Neural cell (in vitro differentiated cells): ENCODE results near the gene INVS. TPM values are rescaled to one million over a fixed set of nuclear protein-coding genes. Genes with fewer than 3 reads are reported as not detected.

Experiments used
- H2AFZ ChIP-seq: fragments of 200-600, 300-800 bp; sonication (generic), shearing (Covaris generic); 2 replicates; pipeline ENCODE4 v1.6.0; 2014; ENCODE audit warnings: low read depth, mild to moderate bottlenecking, antibody characterized with exemption, low read length, moderate library complexity
- H3F3A ChIP-seq: fragments of 200-600 bp; shearing (Covaris generic); 2 replicates; pipeline ENCODE4 v1.6.1; 2016; ENCODE audit warnings: mild to moderate bottlenecking, moderate library complexity, mixed read lengths, antibody characterized with exemption, low read length; ENCODE audit not compliant: insufficient read depth, poor library complexity, severe bottlenecking
- H3K27ac ChIP-seq: fragments of 200-600, 300-800 bp; sonication (generic), shearing (Covaris generic); 2 replicates; pipeline ENCODE4 v1.5.1; 2014; ENCODE audit warnings: mild to moderate bottlenecking, low read length, moderate library complexity
- H3K27me3 ChIP-seq: fragments of 300-800, 200-600 bp; sonication (generic), shearing (Covaris generic); 2 replicates; pipeline ENCODE4 v1.6.0; 2014; ENCODE audit warnings: mild to moderate bottlenecking, low read depth, low read length, moderate library complexity; ENCODE audit not compliant: insufficient read depth
- H3K36me3 ChIP-seq: fragments of 300-800, 200-600 bp; sonication (generic), shearing (Covaris generic); 2 replicates; pipeline ENCODE4 v1.5.1; 2014; ENCODE audit warnings: mild to moderate bottlenecking, antibody characterized with exemption, low read length, moderate library complexity; ENCODE audit not compliant: insufficient read depth
- H3K4me2 ChIP-seq: fragments of 300-800, 200-600 bp; sonication (generic), shearing (Covaris generic); 2 replicates; pipeline ENCODE4 v1.6.0; 2014; ENCODE audit warnings: mild to moderate bottlenecking, low read length
- H3K4me3 ChIP-seq: fragments of 300-800, 200-600 bp; sonication (generic), shearing (Covaris generic); 2 replicates; pipeline ENCODE4 v1.5.1; 2014; ENCODE audit warnings: mild to moderate bottlenecking, low read length, moderate library complexity
- H3K79me2 ChIP-seq: fragments of 200-600 bp; shearing (Covaris generic); replicated peaks from 2 replicates; pipeline ENCODE4 v1.6.0; 2014; ENCODE audit warnings: mild to moderate bottlenecking, low read length, moderate library complexity; ENCODE audit not compliant: insufficient read depth
- H3K9ac ChIP-seq: fragments of 300-800, 200-600 bp; sonication (generic), shearing (Covaris generic); 2 replicates; pipeline ENCODE4 v1.6.1; 2016; ENCODE audit warnings: mild to moderate bottlenecking, low read length, mixed read lengths
- H3K9me2 ChIP-seq: fragments of 200-600 bp; shearing (Covaris generic); 2 replicates; pipeline ENCODE4 v1.6.1; 2016; ENCODE audit warnings: mild to moderate bottlenecking, low read length, mixed read lengths; ENCODE audit not compliant: insufficient read depth
- H3K9me3 ChIP-seq: fragments of 200-600, 300-800 bp; sonication (generic), shearing (Covaris generic); 2 replicates; pipeline ENCODE4 v1.6.1; 2016; ENCODE audit warnings: mild to moderate bottlenecking, mixed run types, low read length, moderate library complexity, mixed read lengths
- H4K20me1 ChIP-seq: fragments of 200-600 bp; shearing (Covaris generic); 2 replicates; pipeline ENCODE4 v1.6.1; 2016; ENCODE audit warnings: mild to moderate bottlenecking, mixed run types; ENCODE audit not compliant: insufficient read depth
- EP300 ChIP-seq: fragments of 450-650 bp; conservative IDR thresholded peaks from 2 replicates; pipeline ENCODE4 v1.6.1; 2014; ENCODE audit warnings: antibody characterized with exemption, mild to moderate bottlenecking, moderate library complexity; ENCODE audit not compliant: poor library complexity, severe bottlenecking
- EZH2 ChIP-seq: fragments of 200-600, 300-800 bp; shearing (Covaris generic), sonication (generic); IDR thresholded peaks from 2 replicates; pipeline ENCODE4 v1.6.1; 2014; ENCODE audit warnings: antibody characterized with exemption, low read length, borderline replicate concordance, mild to moderate bottlenecking; ENCODE audit not compliant: insufficient read depth, poor library complexity, severe bottlenecking
- MXI1 ChIP-seq: fragments of 450-650 bp; conservative IDR thresholded peaks from 2 replicates; pipeline ENCODE4 v1.6.1; 2014; ENCODE audit warnings: antibody characterized with exemption, mild to moderate bottlenecking; ENCODE audit not compliant: poor library complexity, severe bottlenecking
- POLR2AphosphoS5 ChIP-seq: IDR thresholded peaks from 2 replicates; pipeline ENCODE4 v1.6.1; 2012
- RAD21 ChIP-seq: fragments of 450-650 bp; conservative IDR thresholded peaks from 2 replicates; pipeline ENCODE4 v1.6.1; 2014; ENCODE audit warnings: antibody characterized with exemption, mild to moderate bottlenecking, moderate library complexity
- SMC3 ChIP-seq: fragments of 450-650 bp; conservative IDR thresholded peaks from 2 replicates; pipeline ENCODE4 v1.6.1; 2014; ENCODE audit warnings: antibody characterized with exemption, mild to moderate bottlenecking, moderate library complexity; ENCODE audit not compliant: poor library complexity
- TAF1 ChIP-seq: IDR thresholded peaks from 2 replicates; pipeline ENCODE4 v1.6.1; 2012; ENCODE audit warnings: low read depth
- polyA plus RNA-seq: library from polyadenylated mRNA; depleted of rRNA; stranded (reverse); fragments of >200 nt; gene quantifications from 2 replicates; pipeline ENCODE4 v1.2.3, GENCODE V29; 2014
- TF ChIP-seq, protein P1 (sequence below): fragments of 450-650 bp; IDR thresholded peaks from 2 replicates; pipeline ENCODE4 v1.5.1; 2014; ENCODE audit warnings: antibody characterized with exemption, mild to moderate bottlenecking, moderate library complexity; ENCODE audit not compliant: poor library complexity, severe bottlenecking
- TF ChIP-seq, protein P2 (sequence below): IDR thresholded peaks from 2 replicates; pipeline ENCODE4 v1.6.1; 2012; ENCODE audit warnings: borderline replicate concordance

The INVS gene
- polyA plus RNA-seq, 1 donor from 2014 or later = 11.3 TPM

DNA sequence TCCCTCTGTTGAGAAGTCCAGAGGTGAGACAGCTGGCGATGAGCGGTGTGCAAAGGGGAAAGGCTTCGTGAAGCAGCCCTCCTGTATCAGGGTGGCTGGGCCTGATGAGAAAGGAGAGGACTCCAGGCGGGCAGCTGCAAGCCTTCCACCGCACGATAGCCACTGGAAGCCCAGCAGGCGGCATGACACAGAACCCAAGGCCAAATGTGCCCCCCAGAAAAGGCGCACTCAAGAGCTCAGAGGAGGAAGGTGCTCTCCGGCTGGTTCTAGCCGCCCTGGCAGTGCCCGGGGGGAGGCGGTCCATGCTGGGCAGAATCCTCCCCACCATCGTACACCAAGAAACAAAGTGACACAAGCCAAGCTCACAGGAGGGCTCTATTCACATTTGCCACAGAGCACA is 193.4 kb downstream of the INVS start (continued):
- TF ChIP-seq, protein P1, sequence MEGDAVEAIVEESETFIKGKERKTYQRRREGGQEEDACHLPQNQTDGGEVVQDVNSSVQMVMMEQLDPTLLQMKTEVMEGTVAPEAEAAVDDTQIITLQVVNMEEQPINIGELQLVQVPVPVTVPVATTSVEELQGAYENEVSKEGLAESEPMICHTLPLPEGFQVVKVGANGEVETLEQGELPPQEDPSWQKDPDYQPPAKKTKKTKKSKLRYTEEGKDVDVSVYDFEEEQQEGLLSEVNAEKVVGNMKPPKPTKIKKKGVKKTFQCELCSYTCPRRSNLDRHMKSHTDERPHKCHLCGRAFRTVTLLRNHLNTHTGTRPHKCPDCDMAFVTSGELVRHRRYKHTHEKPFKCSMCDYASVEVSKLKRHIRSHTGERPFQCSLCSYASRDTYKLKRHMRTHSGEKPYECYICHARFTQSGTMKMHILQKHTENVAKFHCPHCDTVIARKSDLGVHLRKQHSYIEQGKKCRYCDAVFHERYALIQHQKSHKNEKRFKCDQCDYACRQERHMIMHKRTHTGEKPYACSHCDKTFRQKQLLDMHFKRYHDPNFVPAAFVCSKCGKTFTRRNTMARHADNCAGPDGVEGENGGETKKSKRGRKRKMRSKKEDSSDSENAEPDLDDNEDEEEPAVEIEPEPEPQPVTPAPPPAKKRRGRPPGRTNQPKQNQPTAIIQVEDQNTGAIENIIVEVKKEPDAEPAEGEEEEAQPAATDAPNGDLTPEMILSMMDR = no peak

DNA sequence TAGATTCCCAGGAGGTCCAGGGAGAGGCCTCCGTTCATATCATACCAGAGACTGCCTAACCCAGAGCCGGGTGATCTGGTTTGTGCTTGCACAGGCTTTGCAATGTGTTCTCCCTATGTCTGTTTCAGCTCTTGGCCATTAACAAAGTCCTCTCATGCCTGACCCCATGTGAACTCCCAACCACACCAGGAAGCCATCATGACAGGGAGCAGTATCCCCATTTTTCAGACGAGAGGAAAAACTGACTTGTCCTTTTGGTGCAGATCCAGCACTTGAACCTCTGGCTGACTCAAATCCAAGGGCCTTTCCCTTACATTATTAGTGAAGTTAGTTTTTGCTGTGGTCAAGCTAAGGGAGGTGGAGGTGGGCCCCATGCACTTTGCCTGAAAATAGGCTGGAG is 195.3 kb downstream of the INVS start:
- Histone ChIP-seq H3F3A (no peaks in the 10 kb centered on the region), H3K9me3 (no peaks in the 10 kb centered on the region), H2AFZ (no peak overlapping the region), H3K27ac (no peak overlapping the region), H3K4me3 (no peak overlapping the region), H3K9me2 (no peaks in the 10 kb centered on the region), H4K20me1 (no peaks in the 10 kb centered on the region), H3K9ac (no peak overlapping the region), H3K4me2 (no peak overlapping the region), H3K36me3 (no peaks in the 10 kb centered on the region), H3K79me2 (no peaks in the 10 kb centered on the region), H3K27me3 (no peaks in the 10 kb centered on the region)
- TF ChIP-seq EP300 (no peak), POLR2AphosphoS5 (no peak), TAF1 (no peak), RAD21 (no peak), SMC3 (no peak), MXI1 (no peak), EZH2 (no peak)
- TF ChIP-seq, protein P1 = no peak
- TF ChIP-seq, protein P2, sequence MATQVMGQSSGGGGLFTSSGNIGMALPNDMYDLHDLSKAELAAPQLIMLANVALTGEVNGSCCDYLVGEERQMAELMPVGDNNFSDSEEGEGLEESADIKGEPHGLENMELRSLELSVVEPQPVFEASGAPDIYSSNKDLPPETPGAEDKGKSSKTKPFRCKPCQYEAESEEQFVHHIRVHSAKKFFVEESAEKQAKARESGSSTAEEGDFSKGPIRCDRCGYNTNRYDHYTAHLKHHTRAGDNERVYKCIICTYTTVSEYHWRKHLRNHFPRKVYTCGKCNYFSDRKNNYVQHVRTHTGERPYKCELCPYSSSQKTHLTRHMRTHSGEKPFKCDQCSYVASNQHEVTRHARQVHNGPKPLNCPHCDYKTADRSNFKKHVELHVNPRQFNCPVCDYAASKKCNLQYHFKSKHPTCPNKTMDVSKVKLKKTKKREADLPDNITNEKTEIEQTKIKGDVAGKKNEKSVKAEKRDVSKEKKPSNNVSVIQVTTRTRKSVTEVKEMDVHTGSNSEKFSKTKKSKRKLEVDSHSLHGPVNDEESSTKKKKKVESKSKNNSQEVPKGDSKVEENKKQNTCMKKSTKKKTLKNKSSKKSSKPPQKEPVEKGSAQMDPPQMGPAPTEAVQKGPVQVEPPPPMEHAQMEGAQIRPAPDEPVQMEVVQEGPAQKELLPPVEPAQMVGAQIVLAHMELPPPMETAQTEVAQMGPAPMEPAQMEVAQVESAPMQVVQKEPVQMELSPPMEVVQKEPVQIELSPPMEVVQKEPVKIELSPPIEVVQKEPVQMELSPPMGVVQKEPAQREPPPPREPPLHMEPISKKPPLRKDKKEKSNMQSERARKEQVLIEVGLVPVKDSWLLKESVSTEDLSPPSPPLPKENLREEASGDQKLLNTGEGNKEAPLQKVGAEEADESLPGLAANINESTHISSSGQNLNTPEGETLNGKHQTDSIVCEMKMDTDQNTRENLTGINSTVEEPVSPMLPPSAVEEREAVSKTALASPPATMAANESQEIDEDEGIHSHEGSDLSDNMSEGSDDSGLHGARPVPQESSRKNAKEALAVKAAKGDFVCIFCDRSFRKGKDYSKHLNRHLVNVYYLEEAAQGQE = no peak

DNA sequence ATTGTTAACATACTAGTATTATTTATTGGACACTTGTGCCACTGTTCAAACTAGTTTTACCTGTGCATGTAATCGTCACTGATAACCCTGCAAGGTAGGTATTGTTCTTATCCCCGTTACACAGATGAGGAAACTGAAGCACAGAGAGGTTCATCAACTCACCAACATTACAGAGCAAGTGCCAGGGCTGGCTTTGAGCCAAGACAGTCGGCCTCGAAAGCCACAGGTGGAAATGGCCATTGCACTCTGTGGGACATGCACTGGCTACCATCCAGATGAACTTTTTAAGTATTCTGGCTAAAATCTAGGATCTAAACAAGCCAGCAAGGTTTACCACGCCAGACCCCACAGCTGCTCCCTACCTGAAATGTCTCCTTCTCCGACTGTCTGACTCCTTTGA is 195.8 kb downstream of the INVS start:
- H3K9me3 ChIP-seq = no peaks in the 10 kb centered on the region
- H3K9ac ChIP-seq = no peak overlapping the region
- no peaks in the 10 kb centered on the region for H4K20me1 ChIP-seq
- no peak overlapping the region for H3K4me3 ChIP-seq
- TF ChIP-seq POLR2AphosphoS5 (no peak), EP300 (no peak), SMC3 (no peak), RAD21 (no peak)
- H3K9me2 ChIP-seq = no peaks in the 10 kb centered on the region
- H3K79me2 ChIP-seq = no peaks in the 10 kb centered on the region
- no peak overlapping the region for H3K4me2 ChIP-seq
- no peaks in the 10 kb centered on the region for H3K27me3 ChIP-seq
- no peak overlapping the region for H2AFZ ChIP-seq
- no peaks in the 10 kb centered on the region for H3F3A ChIP-seq
- no peaks in the 10 kb centered on the region for H3K36me3 ChIP-seq
- H3K27ac ChIP-seq = no peak overlapping the region
